Stimulated activated naive CD8-positive, alpha-beta T cell treated with anti-CD3 and anti-CD28 coated beads, Interleukin-15, amount 100 ng/mL, for 72 hours (primary cell): ENCODE data around the gene KCNK7.

ENCODE experiments used
- ATAC-seq: fragments of 150-1000 bp; cut with Tn5 transposase; 2 replicates; pipeline ENCODE4 v1.10.0; 2021; ENCODE audit warnings: mild to moderate bottlenecking, moderate library complexity
- DNase-seq, 2 donors: peaks; one replicate each; pipeline ENCODE4 v3.0.0; 2021 to 2022
- H3K27ac Mint-ChIP-seq, 2 donors: one replicate each; pipeline ENCODE4 v1.8.0; 2022; ENCODE audit warnings: mild to moderate bottlenecking in 2 of 2, mixed read lengths in 2 of 2, moderate library complexity in 2 of 2
- H3K27me3 Mint-ChIP-seq: one replicate; pipeline ENCODE4 v1.8.0; 2022; ENCODE audit warnings: mixed read lengths
- H3K4me1 Mint-ChIP-seq: one replicate; pipeline ENCODE4 v1.8.0; 2022; ENCODE audit warnings: mild to moderate bottlenecking, mixed read lengths
- H3K4me3 Mint-ChIP-seq, 2 donors: one replicate each; pipeline ENCODE4 v1.8.0; 2022; ENCODE audit warnings: mild to moderate bottlenecking in 2 of 2, mixed read lengths in 2 of 2, moderate library complexity in 1 of 2
- H3K9me3 Mint-ChIP-seq, 2 donors: one replicate each; pipeline ENCODE4 v1.8.0; 2022; ENCODE audit warnings: mixed read lengths in 2 of 2

The KCNK7 gene

DNA sequence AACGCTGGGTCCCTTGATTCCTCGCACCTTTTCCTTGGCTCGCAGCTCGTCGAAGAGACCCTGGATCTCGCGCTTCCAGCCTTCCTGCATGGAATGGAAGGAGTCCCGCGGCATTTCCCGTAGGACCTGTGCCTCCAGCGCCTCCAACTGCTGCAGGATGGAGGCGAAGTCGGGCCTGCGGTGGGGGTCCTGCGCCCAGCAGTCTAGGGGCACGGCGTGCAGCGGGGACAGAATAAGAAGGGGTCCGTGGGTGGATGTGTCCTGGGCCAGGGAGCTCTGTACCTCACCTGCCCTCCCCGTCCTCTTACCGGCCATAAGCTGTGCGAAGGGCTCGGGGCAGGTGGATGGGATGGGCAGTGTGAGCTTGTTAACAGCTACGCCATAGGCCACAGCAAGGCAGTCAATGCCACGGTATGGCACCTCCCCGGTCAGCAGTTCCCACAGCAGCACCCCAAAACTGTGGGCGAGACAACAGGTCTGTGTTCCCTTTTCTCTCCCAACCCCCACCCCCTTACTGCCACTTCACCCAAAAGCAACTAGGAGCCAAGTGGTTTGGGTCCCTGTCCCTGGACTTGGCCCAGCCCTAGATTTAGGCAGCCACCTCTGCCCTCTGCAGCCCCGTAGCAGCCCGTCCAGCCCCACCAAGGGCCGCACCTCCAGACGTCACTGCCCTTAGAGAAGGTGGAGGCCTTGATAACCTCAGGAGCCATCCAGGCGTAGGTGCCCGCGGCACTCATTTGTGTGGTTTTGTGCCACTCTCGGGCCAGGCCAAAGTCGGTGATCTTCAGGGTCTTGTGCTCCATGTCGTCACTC, 12.2 kb upstream of the KCNK7 start:
- peaks cover 46% of the 10 kb centered on the region for H3K4me1 Mint-ChIP-seq
- H3K27ac Mint-ChIP-seq, result peak overlapping the region in 1 of 2 donors; percentile 54
- H3K27me3 Mint-ChIP-seq, result no peaks in the 10 kb centered on the region
- no peaks in the 10 kb centered on the region for H3K9me3 Mint-ChIP-seq
- H3K4me3 Mint-ChIP-seq, result no peak overlapping the region
- no peak for DNase-seq
- ATAC-seq, result no peak

DNA sequence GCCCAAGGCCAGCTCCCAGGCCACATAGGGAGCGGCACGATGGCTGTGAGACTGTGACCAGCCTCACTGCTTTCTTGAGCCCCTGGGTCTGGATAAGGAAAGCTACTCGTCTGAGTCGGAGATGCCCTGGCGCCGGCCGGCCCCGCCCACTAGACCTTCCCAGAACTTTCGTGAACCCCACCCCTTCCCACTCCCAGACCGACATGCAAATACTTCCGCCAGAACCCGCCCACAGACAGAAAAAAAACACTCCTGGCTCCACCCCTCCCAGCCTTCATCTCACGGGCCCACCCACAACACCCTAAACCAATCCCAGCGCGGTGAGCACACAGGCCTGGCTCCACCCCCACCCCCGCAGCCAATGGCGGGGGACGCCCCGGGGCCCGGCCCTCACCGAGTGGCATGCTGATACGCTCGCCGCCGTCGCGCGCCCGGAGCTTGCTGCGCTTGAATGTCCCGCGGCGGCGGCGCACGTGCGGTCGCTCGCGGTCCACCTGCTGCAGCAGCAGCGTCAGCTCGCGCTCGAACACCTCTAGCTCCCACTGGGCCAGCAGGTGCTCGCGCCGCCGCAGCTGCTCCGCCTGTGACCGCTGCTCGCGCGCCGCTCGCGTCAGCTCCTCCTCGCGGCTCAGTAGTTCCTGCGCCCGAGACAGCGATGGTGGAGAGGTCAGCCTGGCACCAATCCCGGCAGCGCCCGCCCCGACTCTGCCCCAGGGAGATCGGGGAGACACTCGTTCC, 11.4 kb upstream of the KCNK7 start:
- no peak for DNase-seq
- H3K27ac Mint-ChIP-seq, result no peak overlapping the region
- H3K4me3 Mint-ChIP-seq, result no peak overlapping the region

DNA sequence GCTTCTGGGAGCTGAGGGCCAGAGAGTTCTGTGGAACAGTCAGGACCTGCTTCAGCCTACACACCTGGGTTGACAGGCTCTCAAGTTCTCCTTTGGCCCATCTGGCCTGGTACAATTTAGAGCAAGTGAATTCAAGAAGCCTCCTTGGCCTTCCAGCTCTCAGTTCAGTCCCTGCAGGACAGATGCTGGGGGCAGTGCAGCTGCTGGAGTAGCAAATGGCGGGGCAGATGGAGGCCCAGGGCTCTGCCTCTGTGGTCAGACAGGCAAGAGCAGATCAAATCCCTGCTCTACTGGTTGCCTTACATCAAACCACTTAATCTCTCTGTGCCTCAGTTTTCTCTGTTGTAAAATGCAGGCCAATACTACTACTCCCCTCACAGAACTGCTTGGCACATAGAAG, 8.7 kb upstream of the KCNK7 start:
- Mint-ChIP-seq H3K27me3 (no peaks in the 10 kb centered on the region), H3K27ac (peak overlapping the region; percentile 19 to 86), H3K4me3 (no peak overlapping the region), H3K4me1 (peaks cover 11% of the 10 kb centered on the region), H3K9me3 (no peaks in the 10 kb centered on the region)
- ATAC-seq (no peak), DNase-seq (no peak)

More for the DNA sequence above, 11.4 kb upstream of the KCNK7 start:
- H3K27me3 Mint-ChIP-seq, result no peaks in the 10 kb centered on the region
- peak; percentile 66 for ATAC-seq
- H3K4me1 Mint-ChIP-seq, result peaks cover 38% of the 10 kb centered on the region
- no peaks in the 10 kb centered on the region for H3K9me3 Mint-ChIP-seq

DNA sequence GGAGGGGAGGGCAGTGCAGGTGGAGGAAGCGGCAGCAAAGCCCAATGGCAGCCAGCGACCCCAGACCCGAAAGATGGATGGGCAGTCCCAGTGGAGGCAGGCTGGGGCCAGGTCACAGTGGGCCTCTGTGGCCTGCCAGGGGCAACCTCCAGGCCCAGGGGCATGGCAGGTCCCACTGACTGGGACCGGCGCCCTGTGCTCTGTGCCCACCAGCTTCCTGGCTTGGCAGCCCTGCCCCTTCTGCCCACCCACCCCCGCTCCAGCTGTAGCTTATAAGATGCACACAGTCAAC, 4.3 kb upstream of the KCNK7 start:
- Mint-ChIP-seq H3K4me3 (no peak overlapping the region), H3K4me1 (peaks cover 17% of the 10 kb centered on the region)

DNA sequence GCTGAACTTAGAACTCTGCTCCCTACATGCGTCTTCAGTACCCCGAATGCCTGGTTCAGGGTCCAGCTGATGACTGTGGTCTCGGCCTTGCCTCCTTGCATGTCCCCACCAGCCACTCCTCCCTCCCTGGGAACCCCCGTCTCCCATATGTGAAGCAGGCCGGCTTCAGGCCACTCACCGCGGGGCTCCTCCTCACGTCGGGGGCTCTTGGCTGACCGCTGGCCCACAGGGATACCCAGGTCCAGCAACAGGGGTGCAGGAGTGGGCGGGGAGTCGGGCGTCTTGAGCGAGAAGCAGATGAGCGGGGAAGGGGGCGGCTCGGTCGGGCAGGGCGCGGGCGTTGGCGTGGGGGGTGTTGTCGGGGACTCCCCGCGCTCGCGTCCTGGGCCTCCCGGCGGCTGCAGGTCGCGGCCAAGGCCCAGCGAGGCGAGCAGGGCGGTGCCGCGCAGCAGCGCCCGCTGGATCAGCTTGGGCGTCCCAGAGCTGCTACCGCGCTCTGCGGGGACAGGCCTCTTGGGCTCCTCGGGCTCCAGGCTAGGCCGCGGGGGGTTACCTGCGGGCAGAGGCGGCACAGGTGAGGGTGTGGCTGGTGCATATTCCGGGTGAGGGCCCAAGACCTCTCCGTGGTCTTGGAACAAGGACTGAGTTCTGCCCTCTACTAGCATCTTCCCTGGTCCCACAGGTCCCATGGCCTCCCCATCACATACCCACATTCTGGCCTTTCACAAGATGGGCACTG, 3.8 kb upstream of the KCNK7 start:
- DNase-seq (no peak), ATAC-seq (no peak)
- H3K27ac Mint-ChIP-seq, result no peak overlapping the region
- no peak overlapping the region for H3K4me3 Mint-ChIP-seq
- no peaks in the 10 kb centered on the region for H3K27me3 Mint-ChIP-seq
- no peaks in the 10 kb centered on the region for H3K9me3 Mint-ChIP-seq
- H3K4me1 Mint-ChIP-seq, result peaks cover 20% of the 10 kb centered on the region

More for the DNA sequence above, 4.3 kb upstream of the KCNK7 start:
- ATAC-seq, result no peak
- no peak for DNase-seq
- Mint-ChIP-seq H3K27ac (no peak overlapping the region), H3K27me3 (no peaks in the 10 kb centered on the region), H3K9me3 (no peaks in the 10 kb centered on the region)

DNA sequence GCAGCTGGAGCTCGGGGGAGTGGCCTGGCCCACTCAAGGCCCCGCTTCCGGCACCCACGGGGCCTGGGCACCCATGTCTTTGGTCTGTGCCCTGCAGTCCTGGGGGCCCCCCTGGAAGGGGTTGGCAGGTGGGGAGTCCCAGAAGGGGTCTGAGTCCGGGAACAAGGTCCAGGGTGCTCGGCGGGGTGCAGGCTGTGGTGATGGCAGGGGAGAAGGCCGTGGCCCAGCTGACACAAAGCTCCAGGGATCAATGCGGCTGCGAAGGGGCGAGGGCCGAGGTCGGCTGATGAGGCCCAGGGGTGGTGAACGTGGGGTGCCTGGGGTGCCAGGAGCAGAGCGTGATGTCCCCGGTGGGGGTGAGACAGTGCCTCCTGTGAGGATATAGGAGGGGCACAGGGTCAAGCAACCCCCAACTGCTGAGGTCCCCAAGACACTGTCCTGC, 2.7 kb upstream of the KCNK7 start:
- Mint-ChIP-seq H3K27ac (no peak overlapping the region), H3K4me1 (peaks cover 31% of the 10 kb centered on the region), H3K9me3 (no peaks in the 10 kb centered on the region), H3K27me3 (no peaks in the 10 kb centered on the region), H3K4me3 (no peak overlapping the region)
- no peak for DNase-seq
- ATAC-seq, result no peak

DNA sequence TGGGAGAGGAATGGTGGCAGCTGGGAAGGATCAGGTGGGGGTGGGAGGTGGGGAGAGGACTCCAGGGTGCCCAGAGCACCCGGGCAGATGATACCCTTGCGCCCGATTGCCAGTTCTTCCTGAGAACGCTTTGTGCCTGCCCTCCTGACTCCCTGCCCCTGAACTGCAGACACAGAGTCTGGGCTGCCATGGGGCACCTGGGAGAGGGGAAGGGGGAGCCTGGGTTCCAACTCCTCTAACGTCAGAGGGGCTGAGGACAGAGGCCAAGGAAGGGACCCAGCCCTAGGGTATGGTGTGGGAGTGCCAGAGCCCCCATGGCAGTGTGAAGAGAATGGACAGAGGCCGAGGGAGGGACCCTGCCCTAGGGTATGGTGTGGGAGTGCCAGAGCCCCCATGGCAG, 920 bp upstream of the KCNK7 start:
- Mint-ChIP-seq H3K27ac (peak overlapping the region in 1 of 2 donors; percentile 61), H3K27me3 (no peaks in the 10 kb centered on the region), H3K4me3 (no peak overlapping the region)

DNA sequence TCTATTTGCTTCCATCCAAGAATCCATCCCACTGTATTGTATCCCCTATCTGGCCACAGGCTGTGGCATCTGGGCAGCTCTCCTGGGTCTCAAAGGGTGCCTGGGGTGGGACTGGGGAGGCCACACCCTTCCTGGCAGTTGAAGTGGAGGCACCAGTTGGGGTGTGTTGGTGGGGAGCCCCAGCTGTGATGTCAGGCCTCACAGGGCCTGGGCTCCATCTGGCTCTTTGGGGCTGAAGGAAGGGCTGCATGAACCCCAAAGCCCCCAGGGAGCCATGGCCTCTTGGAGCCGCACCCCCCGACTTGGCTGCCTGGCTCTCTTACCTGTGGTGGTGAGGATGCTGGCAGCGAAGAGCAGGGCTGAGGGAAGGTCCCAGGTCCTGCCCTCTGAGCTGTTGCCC, 469 bp downstream of the KCNK7 start:
- no peaks in the 10 kb centered on the region for H3K9me3 Mint-ChIP-seq
- DNase-seq, result no peak
- H3K27ac Mint-ChIP-seq, result peak overlapping the region in 1 of 2 donors; percentile 89
- H3K4me1 Mint-ChIP-seq, result peaks cover 43% of the 10 kb centered on the region
- no peaks in the 10 kb centered on the region for H3K27me3 Mint-ChIP-seq
- ATAC-seq, result peak; percentile 6
- no peak overlapping the region for H3K4me3 Mint-ChIP-seq

More for the DNA sequence above, 920 bp upstream of the KCNK7 start:
- H3K4me1 Mint-ChIP-seq, result peaks cover 36% of the 10 kb centered on the region
- DNase-seq, result no peak
- no peak for ATAC-seq
- H3K9me3 Mint-ChIP-seq, result no peaks in the 10 kb centered on the region

DNA sequence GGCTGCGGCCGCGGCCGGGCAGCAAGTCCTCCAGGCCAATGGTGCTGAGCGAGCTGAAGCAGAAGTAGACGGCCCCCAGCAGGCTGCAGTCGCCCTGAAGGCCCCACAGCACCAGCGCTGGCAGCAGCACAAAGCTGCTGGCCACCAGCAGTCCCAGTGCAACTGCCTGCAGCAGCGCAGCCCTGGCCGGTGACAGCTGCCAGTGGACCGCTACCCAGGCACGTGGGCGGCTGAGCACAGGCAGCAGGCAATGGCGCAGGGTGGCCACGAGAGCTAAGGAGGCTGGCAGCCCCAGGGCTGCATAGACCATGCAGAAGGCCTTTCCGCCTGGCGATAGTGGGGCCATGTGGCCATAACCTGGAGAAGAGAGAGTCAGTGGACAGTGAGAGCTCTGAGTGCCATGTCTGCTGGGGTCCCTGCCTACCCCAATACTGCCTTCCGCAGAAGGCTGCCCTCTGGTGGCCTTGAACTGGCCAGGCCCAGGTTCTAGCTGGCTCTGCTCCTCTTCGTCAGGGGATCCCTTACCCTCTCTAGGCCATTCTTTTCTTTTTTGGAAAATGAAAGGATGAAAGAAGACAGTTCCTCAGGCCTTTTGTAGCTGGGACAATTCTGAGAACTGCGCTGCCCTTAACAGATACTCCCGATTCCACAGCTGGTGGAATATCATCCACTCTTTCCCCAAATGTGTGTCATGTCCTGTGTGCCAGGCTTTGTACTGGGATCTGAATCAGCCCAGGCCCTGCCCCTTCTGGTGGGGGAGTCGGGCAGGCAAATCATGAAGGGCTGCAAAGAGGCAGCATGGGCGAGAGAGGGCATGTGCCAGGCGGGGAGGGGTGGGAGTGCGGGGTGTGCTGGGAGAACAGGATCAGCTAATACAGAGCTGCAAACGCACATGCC, 1.8 kb downstream of the KCNK7 start:
- Mint-ChIP-seq H3K27ac (no peak overlapping the region), H3K4me1 (peaks cover 57% of the 10 kb centered on the region), H3K9me3 (no peaks in the 10 kb centered on the region), H3K4me3 (no peak overlapping the region), H3K27me3 (no peaks in the 10 kb centered on the region)
- ATAC-seq, result peak; percentile 41
- DNase-seq, result no peak

DNA sequence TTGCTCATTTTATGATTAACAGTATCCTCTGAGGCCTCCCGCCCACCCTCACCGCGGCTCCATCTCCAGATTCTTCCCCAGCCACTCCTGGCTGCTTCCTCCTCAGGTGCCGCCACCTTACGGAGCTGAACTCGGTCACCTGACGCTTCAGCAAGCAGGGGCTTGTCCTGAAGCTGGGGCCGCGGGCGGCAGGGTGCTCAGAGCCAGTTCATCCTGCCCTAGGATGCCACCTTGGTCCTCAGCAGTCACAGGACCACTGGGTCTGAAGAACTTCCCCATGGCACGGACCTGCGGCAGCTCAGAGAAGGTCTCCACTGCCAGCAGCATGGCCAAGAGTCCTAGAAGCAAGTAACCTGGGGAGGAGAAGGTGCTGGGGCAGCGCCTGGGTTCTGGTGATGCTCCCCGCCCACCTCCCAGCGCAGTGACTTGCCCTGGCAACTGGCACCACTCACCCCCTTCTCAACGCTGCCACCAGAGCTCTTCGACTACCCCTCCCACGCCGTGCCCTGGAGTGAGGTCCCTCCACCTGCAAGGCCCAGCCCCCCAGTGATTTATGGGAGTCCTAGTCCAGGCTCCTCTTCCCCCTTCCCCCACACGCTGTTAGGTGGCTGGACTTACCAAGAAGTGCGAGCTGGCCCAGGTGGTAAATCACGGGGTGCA, 2.6 kb downstream of the KCNK7 start:
- Mint-ChIP-seq H3K9me3 (no peaks in the 10 kb centered on the region), H3K4me3 (no peak overlapping the region), H3K4me1 (peaks cover 65% of the 10 kb centered on the region), H3K27me3 (no peaks in the 10 kb centered on the region), H3K27ac (no peak overlapping the region)
- no peak for ATAC-seq
- DNase-seq, result no peak

DNA sequence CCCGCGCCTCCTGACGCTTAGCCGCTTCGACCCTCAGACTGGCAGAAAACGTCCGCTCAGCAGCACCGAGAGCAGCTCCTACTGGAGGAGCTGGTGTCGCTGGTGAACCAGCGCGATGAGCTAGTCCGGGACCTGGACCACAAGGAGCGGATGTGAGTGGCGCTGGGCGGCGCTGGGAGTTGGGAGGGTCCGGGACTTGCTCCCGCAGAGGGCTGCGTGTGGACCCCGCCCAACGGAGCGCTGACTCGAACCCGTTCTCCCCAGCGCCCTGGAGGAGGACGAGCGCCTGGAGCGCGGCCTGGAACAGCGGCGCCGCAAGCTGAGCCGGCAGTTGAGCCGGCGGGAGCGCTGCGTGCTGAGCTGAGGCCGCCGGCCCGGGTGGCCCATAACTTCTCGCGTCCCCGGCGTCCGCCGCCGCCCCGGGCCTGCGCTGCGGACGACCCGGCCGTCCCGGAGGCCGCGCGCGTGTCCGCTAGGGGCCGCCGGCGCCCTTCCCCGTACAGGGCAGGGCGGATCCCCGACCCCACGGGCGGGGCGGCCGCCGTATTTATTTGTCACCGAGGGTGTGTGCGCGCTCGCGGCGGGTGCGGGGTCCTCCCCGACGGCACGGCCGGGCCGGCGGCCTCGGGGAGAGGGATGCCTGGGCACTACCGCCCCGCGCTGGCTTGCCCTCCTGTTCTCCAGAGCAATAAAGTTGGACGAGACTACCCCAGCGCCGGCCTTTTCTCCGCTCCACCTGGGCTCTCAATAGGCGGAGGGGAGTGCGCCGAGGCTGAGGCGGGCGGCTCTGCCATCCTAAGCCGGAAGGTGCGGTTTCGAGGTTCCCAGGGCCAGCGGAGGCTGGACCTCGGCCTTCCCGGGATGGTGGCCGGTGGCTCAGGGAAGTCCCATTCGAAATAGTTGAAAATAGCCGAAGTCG, 3.4 kb downstream of the KCNK7 start:
- ATAC-seq (no peak), DNase-seq (no peak)
- no peaks in the 10 kb centered on the region for H3K27me3 Mint-ChIP-seq
- H3K4me1 Mint-ChIP-seq, result peaks cover 73% of the 10 kb centered on the region
- H3K27ac Mint-ChIP-seq, result no peak overlapping the region
- no peak overlapping the region for H3K4me3 Mint-ChIP-seq
- no peaks in the 10 kb centered on the region for H3K9me3 Mint-ChIP-seq

DNA sequence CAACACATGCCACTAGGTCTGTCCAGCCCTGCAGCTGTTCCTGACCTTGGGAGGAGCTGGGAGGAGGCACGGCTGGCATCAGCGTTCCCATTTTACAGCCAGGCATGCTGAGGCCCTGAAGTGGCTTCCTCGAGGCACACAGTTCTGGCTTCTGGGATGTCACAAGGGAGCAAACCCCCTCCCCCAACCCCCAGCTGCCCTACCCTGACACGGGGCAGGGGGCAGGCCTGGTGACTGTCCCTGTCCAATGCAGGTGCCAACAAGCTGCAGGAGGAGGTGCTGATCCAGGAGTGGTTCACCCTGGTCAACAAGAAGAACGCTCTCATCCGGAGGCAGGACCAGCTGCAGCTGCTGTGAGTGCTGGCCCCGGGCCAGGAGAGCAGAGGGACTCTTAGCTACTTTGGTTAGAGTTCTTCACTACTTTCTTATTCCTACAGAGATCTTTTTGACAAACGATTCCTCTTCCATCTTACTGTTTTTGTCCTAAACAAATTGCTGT, 5.3 kb downstream of the KCNK7 start:
- H3K27me3 Mint-ChIP-seq, result no peaks in the 10 kb centered on the region
- H3K9me3 Mint-ChIP-seq, result no peaks in the 10 kb centered on the region
- ATAC-seq, result no peak
- no peak overlapping the region for H3K27ac Mint-ChIP-seq
- peaks cover 79% of the 10 kb centered on the region for H3K4me1 Mint-ChIP-seq
- no peak overlapping the region for H3K4me3 Mint-ChIP-seq
- DNase-seq, result no peak

DNA sequence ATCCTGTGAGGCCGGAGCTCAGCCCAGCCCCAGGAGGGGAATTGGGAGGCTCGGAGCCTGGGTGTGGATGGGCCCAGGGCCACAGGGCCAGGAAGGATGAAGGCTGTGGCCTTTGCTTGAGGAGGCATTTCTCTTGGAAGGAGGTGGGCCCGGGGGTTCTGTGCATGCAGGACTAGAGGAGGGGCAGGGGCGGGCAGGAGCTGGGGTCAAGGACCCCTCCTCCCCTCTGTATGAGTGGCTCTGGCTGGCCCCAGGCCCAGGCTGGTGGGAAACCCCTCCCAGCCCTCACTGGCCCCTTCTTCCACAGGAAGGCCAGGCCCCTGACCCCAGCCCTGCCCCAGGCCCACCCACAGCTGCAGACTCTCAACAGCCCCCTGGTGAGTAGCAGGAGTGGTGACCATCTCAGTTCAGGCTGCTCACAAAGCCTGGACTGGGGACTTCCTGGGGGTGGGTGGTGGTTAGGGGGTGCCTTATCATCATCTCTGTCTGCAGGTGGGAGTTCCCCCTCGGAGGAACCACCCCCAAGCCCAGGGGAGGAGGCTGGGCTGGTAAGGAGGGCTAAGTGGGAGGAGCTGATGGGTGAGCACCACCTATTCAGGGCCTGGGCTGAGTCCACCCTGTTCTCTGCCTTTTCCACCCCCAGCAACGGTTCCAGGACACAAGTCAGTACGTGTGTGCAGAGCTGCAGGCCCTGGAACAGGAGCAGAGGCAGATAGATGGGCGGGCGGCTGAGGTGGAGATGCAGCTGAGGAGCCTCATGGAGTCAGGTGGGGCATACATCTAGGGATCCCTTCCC, 6.0 kb downstream of the KCNK7 start:
- peak; percentile 75 to 81 for DNase-seq
- peak; percentile 68 for ATAC-seq
- H3K27me3 Mint-ChIP-seq, result no peaks in the 10 kb centered on the region
- H3K9me3 Mint-ChIP-seq, result no peaks in the 10 kb centered on the region
- H3K4me3 Mint-ChIP-seq, result peak overlapping the region; percentile 83 to 85
- peak overlapping the region; percentile 84 to 85 for H3K27ac Mint-ChIP-seq
- H3K4me1 Mint-ChIP-seq, result peaks cover 72% of the 10 kb centered on the region
